GM13976 (cell line): Measurements from ENCODE around the gene RETSAT.

Experiments
- DNase-seq: peaks from one replicate; pipeline ENCODE4 v3.0.0; 2012; ENCODE audit warnings: low spot score
- CTCF ChIP-seq: IDR thresholded peaks from 2 replicates; pipeline ENCODE4 v1.5.1; 2012; ENCODE audit warnings: borderline replicate concordance, mild to moderate bottlenecking; ENCODE audit not compliant: insufficient read depth; ENCODE audit errors: extremely low read depth, missing control alignments, control extremely low read depth
- in situ Hi-C: fragments of 300-500 bp; cut with MboI; formaldehyde crosslinking; loops from one replicate; pipeline ENCODE4 v1.12.0; 2022; ENCODE audit warnings: low sequenced_read_pairs, mixed read lengths, inconsistent platforms; ENCODE audit not compliant: unreplicated experiment

RETSAT gene

DNA sequence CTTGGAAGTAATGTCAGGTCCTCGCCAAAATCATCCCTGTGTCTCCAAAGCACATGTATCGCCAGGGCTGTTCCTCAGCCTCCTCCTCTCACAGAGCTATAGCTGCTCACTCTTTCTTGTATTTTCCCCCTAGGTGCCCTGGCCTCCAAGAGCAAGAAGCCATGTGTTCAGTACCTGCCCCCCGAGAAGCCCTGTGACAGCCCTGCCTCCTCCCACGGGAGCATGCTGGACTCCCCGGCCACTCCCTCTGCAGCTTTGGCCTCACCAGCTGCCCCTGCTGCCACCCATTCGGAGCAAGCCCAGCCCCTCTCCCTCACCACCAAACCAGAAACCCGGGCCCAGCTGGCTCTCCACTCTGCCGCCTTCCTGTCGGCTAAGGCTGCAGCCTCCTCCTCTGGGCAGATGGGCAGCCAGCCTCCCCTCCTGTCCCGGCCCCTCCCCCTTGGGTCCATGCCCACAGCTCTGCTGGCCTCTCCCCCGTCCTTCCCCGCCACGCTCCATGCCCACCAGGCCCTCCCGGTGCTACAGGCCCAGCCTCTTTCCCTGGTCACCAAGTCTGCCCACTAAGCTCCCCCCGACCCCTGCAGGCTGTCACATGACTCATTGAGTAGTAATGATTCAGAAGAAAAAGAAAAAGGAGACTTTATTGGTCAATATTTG is 45.3 kb downstream of the RETSAT start:
- in situ Hi-C loops: no loop called here

DNA sequence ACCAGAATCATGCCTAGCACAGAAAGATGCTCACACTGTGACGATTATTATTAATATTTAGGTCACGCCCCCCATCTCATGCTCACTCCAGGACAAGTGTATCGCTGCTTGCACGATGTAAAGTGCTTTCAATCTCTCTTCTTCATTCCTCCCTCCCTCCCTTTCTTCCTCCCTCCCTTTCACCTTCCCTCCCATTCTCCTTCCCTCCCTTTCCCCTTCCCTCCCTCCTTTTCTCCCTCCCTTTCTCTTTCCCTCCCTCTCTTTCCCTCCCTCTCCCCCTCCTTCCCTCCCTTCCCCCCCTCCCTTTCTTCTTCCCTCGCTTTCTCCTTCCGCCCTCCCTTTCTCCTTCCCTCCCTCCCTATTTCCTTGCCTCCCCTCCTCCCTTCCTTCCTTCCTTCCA is 46.1 kb downstream of the RETSAT start:
- in situ Hi-C loops: no loop called here
- DNase-seq: no peak

More for the DNA sequence above, 45.3 kb downstream of the RETSAT start:
- no peak for DNase-seq
- no peak for TF ChIP-seq CTCF

GRCh38 chr2:85307527-85307897 is 46.8 kb downstream of the RETSAT start:
- no peak for DNase-seq
- no peak for TF ChIP-seq CTCF
- in situ Hi-C loops: no loop called here

More for the DNA sequence above, 46.1 kb downstream of the RETSAT start:
- TF ChIP-seq CTCF: no peak

- DNase-seq: no peak
- TF ChIP-seq CTCF: no peak
- in situ Hi-C loops: no loop called here
Observed at GRCh38 chr2:85303780-85304531, 50.4 kb downstream of the RETSAT start.

DNA sequence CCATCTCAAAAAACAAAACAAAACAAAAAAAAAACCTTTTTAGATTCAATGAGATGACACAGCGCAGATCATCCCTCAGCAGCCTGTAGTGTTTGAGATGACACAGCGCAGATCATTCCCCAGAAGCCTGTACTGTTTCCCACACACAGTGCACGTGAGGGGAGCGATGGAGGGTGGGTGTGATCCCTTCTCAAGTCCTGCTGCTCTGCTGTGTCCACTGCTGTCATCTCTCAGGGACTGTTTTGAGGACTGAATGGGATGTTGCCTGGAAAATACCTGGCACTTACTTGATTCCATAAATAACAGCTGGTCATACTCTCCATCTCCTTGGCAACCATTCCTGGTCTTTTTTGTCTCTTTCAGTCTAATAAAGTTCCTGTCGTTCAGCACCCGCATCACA is 52.2 kb downstream of the RETSAT start:
- in situ Hi-C loops: no loop called here
- no peak for DNase-seq
- no peak for TF ChIP-seq CTCF
